ENCODE data around the gene PTPRF.
A peak's percentile ranks its signal among the peaks of the same experiment; 100 is the strongest.
"Not testable (repeated sequence)": the region's sequence is repeated elsewhere in the genome, so short reads cannot be mapped to it uniquely, and the experiment has no call there.

Gene PTPRF

GRCh38 chr1:43546388-43547100, 15.9 kb downstream of the PTPRF start:
- no peak overlapping the region for H3K4me3 ChIP-seq (ENCODE audit: low read depth, low read length)
- no peak for DNase-seq (ENCODE audit: low read depth)
- no peak for TF ChIP-seq CTCF (IDR thresholded peaks at IDR 0.05; ENCODE audit: control insufficient read depth, extremely low read depth, insufficient read depth)

- TF ChIP-seq CTCF (IDR thresholded peaks at IDR 0.05; ENCODE audit: control insufficient read depth, extremely low read depth, insufficient read depth) = no peak
- DNase-seq (ENCODE audit: low read depth) = no peak
- no peak overlapping the region for H3K4me3 ChIP-seq (ENCODE audit: low read depth, low read length)
These were observed 16.9 kb downstream of the PTPRF start for GRCh38 chr1:43547538-43548072.

- DNase-seq (ENCODE audit: low read depth) = no peak
- TF ChIP-seq CTCF (IDR thresholded peaks at IDR 0.05; ENCODE audit: control insufficient read depth, extremely low read depth, insufficient read depth) = no peak
- H3K4me3 ChIP-seq (ENCODE audit: low read depth, low read length) = no peak overlapping the region
These were observed 17.9 kb downstream of the PTPRF start for GRCh38 chr1:43548285-43549271.

- not testable (repeated sequence) for DNase-seq (ENCODE audit: low read depth); H3K4me3 ChIP-seq (ENCODE audit: low read depth, low read length)
These were observed 18.7 kb downstream of the PTPRF start for GRCh38 chr1:43549394-43549793.

GRCh38 chr1:43549921-43550597, 19.4 kb downstream of the PTPRF start:
- peak; percentile 86 for DNase-seq (ENCODE audit: low read depth)
- TF ChIP-seq CTCF (IDR thresholded peaks at IDR 0.05; ENCODE audit: control insufficient read depth, extremely low read depth, insufficient read depth) = no peak
- peak overlapping the region; percentile 49 for H3K4me3 ChIP-seq (ENCODE audit: low read depth, low read length)

- peak overlapping the region; percentile 49 for H3K4me3 ChIP-seq (ENCODE audit: low read depth, low read length)
- DNase-seq (ENCODE audit: low read depth) = no peak
- TF ChIP-seq CTCF (IDR thresholded peaks at IDR 0.05; ENCODE audit: control insufficient read depth, extremely low read depth, insufficient read depth) = no peak
These were observed 20.0 kb downstream of the PTPRF start for GRCh38 chr1:43550598-43551246.
